Renal cortex interstitium (tissue), 11 donors: ENCODE data around the gene RBM23. TPM values are rescaled to one million over a fixed set of nuclear protein-coding genes. Genes with fewer than 3 reads are reported as not detected.
"Not testable (repeated sequence)": the region's sequence is repeated elsewhere in the genome, so short reads cannot be mapped to it uniquely, and the experiment has no call there.

ENCODE experiments used
- DNase-seq, 11 donors: peaks; one replicate each; pipeline ENCODE4 v3.0.0-alpha.2; 2013; ENCODE audit warnings: low read depth in 9 of 11, low spot score in 4 of 11; ENCODE audit errors: extremely low read depth in 1 of 11
- polyA plus RNA-seq, 3 donors: library from polyadenylated mRNA; unstranded; fragments of 120-200 nt; gene quantifications; one replicate each; pipeline ENCODE4 v1.2.1, GENCODE V29; 2013; ENCODE audit not compliant: insufficient read length in 3 of 3

RBM23 gene
- polyA plus RNA-seq, 3 donors, result 111 to 140 (median 120) TPM

GRCh38 chr14:22877000-22877501, 41.9 kb downstream of the RBM23 start:
- DNase-seq, result no peak

GRCh38 chr14:22875748-22876319, 43.1 kb downstream of the RBM23 start:
- no peak for DNase-seq

GRCh38 chr14:22875003-22875747, 43.8 kb downstream of the RBM23 start:
- DNase-seq, result no peak

GRCh38 chr14:22872833-22873520, 46.0 kb downstream of the RBM23 start:
- DNase-seq, result no peak

GRCh38 chr14:22872033-22872832, 46.7 kb downstream of the RBM23 start:
- peak in 10 of 11 donors; percentile 82 to 93 (median 89) for DNase-seq

- DNase-seq, result peak in 10 of 11 donors; percentile 80 to 90 (median 84)
Observed at GRCh38 chr14:22871224-22872032, 47.5 kb downstream of the RBM23 start, which contains the start of gene LRP10. Gene LRP10, plus strand, starts transcription at chr14:22871740. Its CDS starts 564 bp downstream, at chr14:22872304.

GRCh38 chr14:22870811-22871223, 48.1 kb downstream of the RBM23 start:
- DNase-seq, result no peak

GRCh38 chr14:22866874-22867273, 52.1 kb downstream of the RBM23 start:
- DNase-seq, result no peak

GRCh38 chr14:22865424-22866405, 53.2 kb downstream of the RBM23 start:
- no peak for DNase-seq

GRCh38 chr14:22864979-22865378, 54.0 kb downstream of the RBM23 start:
- no peak for DNase-seq

- no peak for DNase-seq
Observed at GRCh38 chr14:22861651-22862050, 57.3 kb downstream of the RBM23 start.

GRCh38 chr14:22860377-22860776, 58.6 kb downstream of the RBM23 start:
- DNase-seq, result not testable (repeated sequence)

GRCh38 chr14:22856428-22856827, 62.5 kb downstream of the RBM23 start:
- DNase-seq, result no peak

GRCh38 chr14:22854963-22855724, 63.8 kb downstream of the RBM23 start:
- no peak for DNase-seq

- not testable (repeated sequence) for DNase-seq
Observed at GRCh38 chr14:22854296-22854695, 64.7 kb downstream of the RBM23 start.
